Measurements from ENCODE around the gene FRMD5. TPM values are rescaled to one million over a fixed set of nuclear protein-coding genes. Genes with fewer than 3 reads are reported as not detected.

The FRMD5 gene
- total RNA-seq, 2 donors from 2014 or later, result 3.6 to 7.0 TPM

DNA sequence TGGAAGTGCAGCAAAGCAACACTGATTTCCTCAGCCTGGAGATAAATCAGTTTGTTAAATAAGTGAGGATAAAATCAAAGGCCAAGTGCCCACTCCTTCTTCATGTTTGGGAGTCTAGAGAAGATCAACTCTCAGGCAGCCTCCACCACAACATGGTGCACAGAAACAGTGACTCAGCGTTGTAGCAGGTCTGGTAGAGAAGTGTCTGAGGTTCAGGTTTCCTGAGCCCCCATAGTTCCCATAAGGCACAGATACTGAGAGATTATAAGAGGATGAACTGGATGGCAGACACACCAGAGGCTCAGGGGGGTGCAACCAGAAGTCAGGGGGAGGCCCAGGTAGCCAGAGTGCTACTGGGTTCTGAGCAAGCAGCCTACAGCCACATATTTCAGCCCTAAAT, 166.7 kb downstream of the FRMD5 start:
- peaks cover 7% of the 10 kb centered on the region for H3K4me1 Mint-ChIP-seq
- H3K4me1 ChIP-seq (ENCODE audit: control insufficient read depth, insufficient read depth, low read length), result no peaks in the 10 kb centered on the region
- 86 to 90% methylated on average over 1 of the region's 1 CpG for WGBS, 2 experiments (ENCODE audit: insufficient coverage in 1 of 2, insufficient read length in 1 of 2)
- no peaks in the 10 kb centered on the region for H3K27me3 Mint-ChIP-seq (ENCODE audit: insufficient read depth)
- H3K9me3 ChIP-seq (ENCODE audit: control insufficient read depth, low read length), result no peaks in the 10 kb centered on the region
- DNase-seq, result no peak
- H3K27ac ChIP-seq (ENCODE audit: low read depth, low read length), result no peak overlapping the region
- no peak overlapping the region for H3K4me3 ChIP-seq (ENCODE audit: low read length)
- no peaks in the 10 kb centered on the region for H3K9me3 Mint-ChIP-seq
- no peak overlapping the region for H3K4me3 Mint-ChIP-seq
- H3K9ac ChIP-seq (ENCODE audit: extremely low read depth, low read length, poor library complexity, severe bottlenecking), result no peak overlapping the region
- no peaks in the 10 kb centered on the region for H3K27me3 ChIP-seq (ENCODE audit: control insufficient read depth, insufficient read depth, low read length, poor library complexity, severe bottlenecking)
- TF ChIP-seq CTCF (conservative IDR thresholded peaks at IDR 0.05), result no peak
- no peaks in the 10 kb centered on the region for H3K36me3 Mint-ChIP-seq (ENCODE audit: low read depth)
- no peaks in the 10 kb centered on the region for H3K36me3 ChIP-seq (ENCODE audit: control insufficient read depth, insufficient read depth, low read length)
- H3K27ac Mint-ChIP-seq, result peak overlapping the region; percentile 20

DNA sequence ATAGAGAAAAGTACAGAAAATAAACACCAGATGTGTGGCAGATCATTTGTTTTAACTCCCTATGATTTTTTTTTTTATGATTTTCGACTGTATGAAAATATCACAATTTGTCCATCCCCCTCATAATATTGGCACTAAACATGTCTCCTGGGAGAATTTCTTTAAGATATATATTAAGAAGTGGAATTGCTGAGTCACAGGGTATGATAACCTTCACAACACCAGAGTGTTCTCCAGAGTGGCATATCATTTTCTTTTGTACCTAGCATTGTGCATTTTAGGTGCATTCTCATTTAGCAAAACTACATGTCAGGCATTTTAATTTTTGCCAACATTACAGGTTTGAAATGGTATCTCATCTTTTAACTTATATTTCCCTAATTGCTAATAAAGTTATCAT, 170.9 kb downstream of the FRMD5 start:
- TF ChIP-seq CTCF (conservative IDR thresholded peaks at IDR 0.05), result no peak
- Histone ChIP-seq H3K36me3 (ENCODE audit: control insufficient read depth, insufficient read depth, low read length) (no peaks in the 10 kb centered on the region), H3K4me3 (ENCODE audit: low read length) (no peak overlapping the region), H3K9me3 (ENCODE audit: control insufficient read depth, low read length) (no peaks in the 10 kb centered on the region), H3K27ac (ENCODE audit: low read depth, low read length) (no peak overlapping the region), H3K4me1 (ENCODE audit: control insufficient read depth, insufficient read depth, low read length) (no peaks in the 10 kb centered on the region), H3K9ac (ENCODE audit: extremely low read depth, low read length, poor library complexity, severe bottlenecking) (no peak overlapping the region), H3K27me3 (ENCODE audit: control insufficient read depth, insufficient read depth, low read length, poor library complexity, severe bottlenecking) (no peaks in the 10 kb centered on the region)
- no peak overlapping the region for H3K4me3 Mint-ChIP-seq
- no peak for DNase-seq
- peaks cover 5% of the 10 kb centered on the region for H3K4me1 Mint-ChIP-seq
- H3K36me3 Mint-ChIP-seq (ENCODE audit: low read depth), result no peaks in the 10 kb centered on the region
- peaks cover 6% of the 10 kb centered on the region for H3K9me3 Mint-ChIP-seq
- H3K27ac Mint-ChIP-seq, result no peak overlapping the region
- no peaks in the 10 kb centered on the region for H3K27me3 Mint-ChIP-seq (ENCODE audit: insufficient read depth)
- WGBS, 2 experiments (ENCODE audit: insufficient coverage in 1 of 2, insufficient read length in 1 of 2), result no CpG with 5 or more reads among the region's 1 CpG

DNA sequence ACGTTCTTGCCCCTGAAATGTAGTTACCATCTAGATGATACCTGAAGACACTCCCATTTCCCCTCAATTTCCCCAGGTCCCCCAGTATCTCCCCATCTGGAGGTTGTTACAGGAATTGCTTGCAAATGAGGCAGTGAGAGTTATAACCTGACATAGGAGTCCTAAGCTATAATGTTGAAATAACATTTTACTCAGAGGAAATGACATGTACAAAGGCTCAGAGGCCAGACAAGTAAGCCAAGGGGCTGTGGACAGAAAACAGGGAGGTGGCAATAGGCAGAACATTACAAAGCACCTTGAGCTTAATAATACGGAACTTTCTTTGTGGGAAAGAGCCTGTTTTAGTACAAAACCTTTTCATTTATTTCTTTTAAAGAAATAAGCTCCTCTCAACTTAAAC, 171.9 kb downstream of the FRMD5 start:
- Mint-ChIP-seq H3K9me3 (peaks cover 6% of the 10 kb centered on the region), H3K4me1 (peaks cover 4% of the 10 kb centered on the region), H3K4me3 (no peak overlapping the region), H3K27ac (no peak overlapping the region), H3K27me3 (ENCODE audit: insufficient read depth) (no peaks in the 10 kb centered on the region), H3K36me3 (ENCODE audit: low read depth) (no peaks in the 10 kb centered on the region)
- Histone ChIP-seq H3K27me3 (ENCODE audit: control insufficient read depth, insufficient read depth, low read length, poor library complexity, severe bottlenecking) (no peaks in the 10 kb centered on the region), H3K36me3 (ENCODE audit: control insufficient read depth, insufficient read depth, low read length) (no peaks in the 10 kb centered on the region), H3K9me3 (ENCODE audit: control insufficient read depth, low read length) (no peaks in the 10 kb centered on the region), H3K4me3 (ENCODE audit: low read length) (no peak overlapping the region), H3K4me1 (ENCODE audit: control insufficient read depth, insufficient read depth, low read length) (no peaks in the 10 kb centered on the region), H3K9ac (ENCODE audit: extremely low read depth, low read length, poor library complexity, severe bottlenecking) (no peak overlapping the region), H3K27ac (ENCODE audit: low read depth, low read length) (no peak overlapping the region)
- no peak for TF ChIP-seq CTCF (conservative IDR thresholded peaks at IDR 0.05)
- WGBS, 2 experiments (ENCODE audit: insufficient coverage in 1 of 2, insufficient read length in 1 of 2), result 92 to 100% methylated on average over 1 to 2 of the region's 2 CpGs
- DNase-seq, result no peak

Data from endodermal cell (in vitro differentiated cells).